ENCODE results near the gene LSMEM2. TPM values are rescaled to one million over a fixed set of nuclear protein-coding genes. Genes with fewer than 3 reads are reported as not detected.
A peak's percentile ranks its signal among the peaks of the same experiment; 100 is the strongest.
"Not testable (repeated sequence)": the region's sequence is repeated elsewhere in the genome, so short reads cannot be mapped to it uniquely, and the experiment has no call there.

Gene LSMEM2
- total RNA-seq, 1 donor from 2014 or later = not detected

- DNase-seq = no peak
Observed at GRCh38 chr3:50266017-50266416, 12.9 kb upstream of the LSMEM2 start.

DNA sequence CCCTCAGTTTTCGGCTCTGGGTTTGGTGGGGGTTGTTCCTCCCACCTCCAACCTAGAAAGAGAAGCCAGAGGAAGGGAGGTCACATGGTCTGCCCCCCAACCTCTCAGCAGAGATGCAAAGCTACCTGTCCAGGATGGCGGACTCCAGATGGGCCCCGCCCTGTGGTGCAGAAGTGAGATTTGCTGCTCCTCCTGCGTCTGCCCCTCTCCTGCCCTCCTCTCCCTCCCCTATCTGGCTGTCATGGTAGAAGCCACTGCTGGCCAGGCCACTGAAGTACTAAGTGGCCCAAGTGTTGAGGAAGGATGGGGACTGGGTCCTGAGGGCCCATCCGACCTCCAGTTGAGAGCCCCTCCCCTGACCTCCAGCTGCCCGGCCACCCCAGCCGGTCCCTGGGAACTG lies 12.1 kb upstream of the LSMEM2 start:
- DNase-seq = no peak

DNA sequence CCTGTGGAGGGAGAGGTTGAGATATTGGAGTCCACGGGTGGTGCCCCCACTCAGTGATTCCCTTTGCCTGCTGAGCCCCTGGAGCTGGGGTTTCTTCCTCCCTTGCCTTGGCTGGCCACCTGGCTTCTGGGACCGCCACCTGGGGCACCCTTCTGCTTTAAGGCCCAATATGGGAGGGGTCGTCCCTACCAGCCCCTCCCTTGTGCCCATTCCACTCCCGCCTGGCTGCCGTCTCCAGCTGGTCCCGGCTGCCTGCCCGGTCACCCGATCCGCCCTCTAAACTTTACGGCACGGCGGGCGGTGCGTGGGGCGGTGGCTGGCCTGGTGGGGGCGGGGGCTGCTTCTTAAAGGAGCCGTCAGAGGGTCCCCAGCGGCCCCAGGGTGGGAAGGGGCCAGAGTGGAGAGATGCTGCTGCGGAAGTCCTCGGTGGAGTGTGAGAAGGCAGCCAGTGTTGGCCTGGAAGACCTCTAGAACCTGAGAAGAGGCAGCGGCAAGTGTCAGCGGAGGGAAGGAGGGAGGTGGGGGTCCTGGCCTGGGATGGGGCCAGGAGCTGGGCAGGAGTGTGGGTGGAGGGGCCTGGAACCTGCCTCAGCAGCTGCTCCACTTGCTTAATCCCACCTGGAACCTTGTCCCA lies 11.5 kb upstream of the LSMEM2 start:
- no peak for DNase-seq

GRCh38 chr3:50268276-50268675 lies 10.6 kb upstream of the LSMEM2 start:
- DNase-seq = no peak

GRCh38 chr3:50268703-50269451 lies 10.0 kb upstream of the LSMEM2 start, which contains the start of gene SEMA3B:
SEMA3B (plus strand) TSS chr3:50269147; CDS start chr3:50269241, 94 bp downstream.
- no peak for DNase-seq

DNA sequence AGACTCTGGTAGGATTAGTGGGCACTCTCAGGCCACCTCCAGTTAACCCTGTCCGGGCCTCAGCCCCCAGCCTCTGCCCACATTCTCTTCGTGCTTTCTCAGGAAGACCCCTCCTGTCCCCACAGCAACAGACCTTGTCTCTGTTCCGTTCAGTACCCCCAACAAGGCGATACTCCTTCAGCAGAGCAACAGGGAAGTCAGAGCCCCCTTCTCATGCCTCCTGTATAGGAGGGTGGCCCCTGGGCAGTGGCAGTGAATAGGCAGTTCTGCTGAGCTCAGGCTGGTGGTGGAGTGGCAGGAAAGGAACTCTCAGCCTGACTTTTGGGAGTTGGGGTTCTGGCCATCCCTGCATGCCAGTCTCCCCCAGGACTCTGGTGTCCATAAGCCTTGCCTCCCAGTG lies 9.4 kb upstream of the LSMEM2 start:
- no peak for DNase-seq

DNA sequence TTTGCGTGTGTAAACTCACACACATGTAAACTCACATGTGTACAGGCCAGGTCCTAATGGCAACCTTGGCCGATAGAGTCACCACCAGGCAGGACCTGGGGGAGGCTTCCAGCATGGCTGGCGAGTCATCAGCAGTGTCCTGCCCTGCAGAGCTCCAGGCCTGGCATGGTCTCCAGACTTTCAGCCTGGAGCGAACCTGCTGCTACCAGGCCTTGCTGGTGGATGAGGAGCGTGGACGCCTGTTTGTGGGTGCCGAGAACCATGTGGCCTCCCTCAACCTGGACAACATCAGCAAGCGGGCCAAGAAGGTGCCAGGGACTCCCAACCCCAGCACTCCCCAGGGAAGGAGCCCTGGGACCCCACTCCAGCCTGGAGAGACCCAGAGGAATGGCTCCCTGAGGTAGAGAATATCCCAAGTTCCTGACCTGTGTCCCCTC lies 8.9 kb upstream of the LSMEM2 start:
- no peak for DNase-seq

DNA sequence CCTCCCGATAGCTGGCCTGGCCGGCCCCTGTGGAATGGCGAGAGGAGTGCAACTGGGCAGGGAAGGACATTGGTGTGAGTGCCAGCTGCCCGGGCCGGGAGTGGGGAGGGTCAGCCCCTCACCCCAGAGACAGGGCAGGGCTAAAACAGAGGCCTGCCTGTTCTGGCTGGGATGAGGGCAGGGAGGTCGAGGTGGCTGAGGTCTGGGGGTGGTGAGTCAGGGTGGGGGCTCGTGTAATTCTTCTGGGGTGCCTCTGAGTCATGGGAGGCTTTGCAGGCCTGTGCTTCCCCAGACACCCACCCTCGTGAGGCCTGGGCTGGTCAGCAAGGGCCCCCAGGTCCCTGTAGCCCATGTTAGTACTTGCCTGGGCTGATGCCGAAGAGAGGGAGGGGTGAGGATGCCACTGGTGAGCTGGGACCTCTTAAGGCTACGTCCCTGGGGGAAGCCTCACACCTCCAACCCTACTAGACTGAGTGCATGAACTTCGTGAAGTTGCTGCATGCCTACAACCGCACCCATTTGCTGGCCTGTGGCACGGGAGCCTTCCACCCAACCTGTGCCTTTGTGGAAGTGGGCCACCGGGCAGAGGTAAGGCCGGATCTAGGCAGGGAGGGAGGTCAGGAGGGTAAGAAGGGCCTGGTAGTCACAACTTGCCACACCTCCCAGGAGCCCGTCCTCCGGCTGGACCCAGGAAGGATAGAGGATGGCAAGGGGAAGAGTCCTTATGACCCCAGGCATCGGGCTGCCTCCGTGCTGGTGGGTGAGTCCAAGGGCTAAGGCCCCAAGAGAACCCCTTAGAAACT lies 8.3 kb upstream of the LSMEM2 start:
- no peak for DNase-seq

- DNase-seq = no peak
Observed at GRCh38 chr3:50271314-50271936, 7.5 kb upstream of the LSMEM2 start.

DNA sequence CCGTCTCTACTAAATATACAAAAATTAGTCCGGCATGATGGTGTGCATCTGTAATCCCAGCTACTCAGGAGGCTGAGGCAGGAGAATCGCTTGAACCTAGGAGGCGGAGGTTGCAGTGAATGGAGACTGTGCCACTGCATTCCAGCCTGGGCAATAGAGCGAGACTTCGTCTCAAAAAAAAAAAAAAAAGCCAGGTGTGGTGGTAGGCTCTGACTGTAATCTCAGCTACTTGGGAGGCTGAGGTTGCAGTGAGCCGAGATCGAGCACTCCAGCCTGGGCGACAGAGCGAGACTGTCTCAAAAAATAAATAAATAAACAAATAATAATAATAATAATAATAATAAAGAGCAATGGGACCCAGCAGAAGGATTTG lies 6.4 kb upstream of the LSMEM2 start:
- DNase-seq = not testable (repeated sequence)

- peak; percentile 88 for DNase-seq
Observed at GRCh38 chr3:50272911-50273688, 5.8 kb upstream of the LSMEM2 start.

DNA sequence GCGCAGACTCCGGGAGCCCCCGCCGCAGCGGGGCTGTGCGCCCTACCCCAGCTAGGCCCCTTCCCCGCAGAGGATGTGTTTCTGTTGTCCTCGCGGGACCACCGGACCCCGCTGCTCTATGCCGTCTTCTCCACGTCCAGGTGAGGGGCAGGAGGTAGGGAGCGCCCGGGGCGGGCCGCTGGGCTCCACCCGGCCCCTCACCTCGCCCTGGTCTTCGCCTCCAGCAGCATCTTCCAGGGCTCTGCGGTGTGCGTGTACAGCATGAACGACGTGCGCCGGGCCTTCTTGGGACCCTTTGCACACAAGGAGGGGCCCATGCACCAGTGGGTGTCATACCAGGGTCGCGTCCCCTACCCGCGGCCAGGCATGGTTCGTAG lies 5.2 kb upstream of the LSMEM2 start:
- DNase-seq = no peak

DNA sequence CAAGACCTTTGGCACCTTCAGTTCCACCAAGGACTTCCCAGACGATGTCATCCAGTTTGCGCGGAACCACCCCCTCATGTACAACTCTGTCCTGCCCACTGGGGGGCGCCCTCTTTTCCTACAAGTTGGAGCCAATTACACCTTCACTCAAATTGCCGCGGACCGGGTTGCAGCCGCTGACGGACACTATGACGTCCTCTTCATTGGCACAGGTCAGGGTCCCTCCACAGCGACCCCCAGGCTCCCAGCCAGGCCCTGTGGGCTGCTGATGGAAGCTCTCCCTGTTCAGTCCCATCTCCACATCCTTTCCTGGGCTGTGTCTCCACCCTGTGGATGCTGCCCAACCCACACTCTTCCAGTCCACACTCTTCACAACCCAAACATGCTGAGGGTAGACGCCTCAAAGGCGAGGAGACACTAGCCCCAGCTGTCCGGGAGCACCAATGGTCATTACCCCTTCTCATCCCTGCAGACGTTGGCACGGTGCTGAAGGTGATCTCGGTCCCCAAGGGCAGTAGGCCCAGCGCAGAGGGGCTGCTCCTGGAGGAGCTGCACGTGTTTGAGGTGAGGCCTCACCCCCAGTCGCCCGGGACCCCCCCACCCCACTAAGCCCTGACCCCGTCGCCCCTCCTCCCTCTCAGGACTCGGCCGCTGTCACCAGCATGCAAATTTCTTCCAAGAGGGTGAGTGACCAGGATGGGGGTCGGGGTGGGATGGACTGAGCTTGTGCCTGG lies 4.3 kb upstream of the LSMEM2 start:
- DNase-seq = peak; percentile 86

GRCh38 chr3:50275141-50275995 lies 3.5 kb upstream of the LSMEM2 start:
- no peak for DNase-seq

- DNase-seq = no peak
Observed at GRCh38 chr3:50275996-50276761, 2.7 kb upstream of the LSMEM2 start.

DNA sequence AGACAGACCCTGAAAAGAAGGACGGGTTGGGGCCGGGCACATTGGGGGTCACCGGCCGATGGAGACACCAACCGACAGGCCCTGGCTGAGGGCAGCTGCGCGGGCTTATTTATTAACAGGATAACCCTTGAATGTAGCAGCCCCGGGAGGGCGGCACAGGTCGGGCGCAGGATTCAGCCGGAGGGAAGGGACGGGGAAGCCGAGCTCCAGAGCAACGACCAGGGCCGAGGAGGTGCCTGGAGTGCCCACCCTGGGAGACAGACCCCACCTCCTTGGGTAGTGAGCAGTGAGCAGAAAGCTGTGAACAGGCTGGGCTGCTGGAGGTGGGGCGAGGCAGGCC lies 2.2 kb upstream of the LSMEM2 start:
- no peak for DNase-seq

DNA sequence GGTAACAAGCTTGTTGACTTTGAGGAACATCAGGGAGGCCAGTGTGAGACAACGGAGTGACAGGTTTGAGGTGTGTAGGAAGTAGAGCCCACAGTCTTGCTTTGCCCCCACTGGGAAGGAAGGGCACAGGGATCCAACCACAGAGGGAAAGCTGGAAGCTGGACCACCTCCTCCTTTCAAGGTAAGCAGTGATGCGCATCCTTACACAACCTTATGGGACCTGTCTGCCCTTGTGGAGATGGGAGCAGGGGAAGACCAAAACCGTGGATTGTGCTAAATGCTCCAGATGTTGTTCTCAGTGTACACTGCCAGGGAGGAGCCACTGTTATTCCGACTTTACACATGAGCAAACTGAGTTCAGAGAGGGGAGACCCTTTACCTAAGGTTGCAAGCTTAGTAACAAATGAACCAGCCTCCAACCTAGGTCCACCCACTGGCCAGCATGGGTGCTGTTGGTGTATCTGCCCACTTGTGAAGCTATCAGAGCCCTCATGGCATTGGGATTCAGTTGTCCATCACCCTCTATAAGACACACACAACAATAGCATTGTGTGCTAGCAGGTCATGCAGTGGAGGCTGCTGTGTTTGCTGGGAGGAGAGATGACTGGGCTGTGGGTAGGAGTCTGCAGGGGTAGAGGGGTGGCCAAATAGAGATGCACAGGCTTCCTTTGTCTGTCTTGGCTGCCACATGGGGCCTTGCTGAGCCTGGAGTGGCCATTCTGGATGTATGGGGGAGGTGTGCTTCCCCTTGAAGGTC lies 586 bp upstream of the LSMEM2 start:
- no peak for DNase-seq

DNA sequence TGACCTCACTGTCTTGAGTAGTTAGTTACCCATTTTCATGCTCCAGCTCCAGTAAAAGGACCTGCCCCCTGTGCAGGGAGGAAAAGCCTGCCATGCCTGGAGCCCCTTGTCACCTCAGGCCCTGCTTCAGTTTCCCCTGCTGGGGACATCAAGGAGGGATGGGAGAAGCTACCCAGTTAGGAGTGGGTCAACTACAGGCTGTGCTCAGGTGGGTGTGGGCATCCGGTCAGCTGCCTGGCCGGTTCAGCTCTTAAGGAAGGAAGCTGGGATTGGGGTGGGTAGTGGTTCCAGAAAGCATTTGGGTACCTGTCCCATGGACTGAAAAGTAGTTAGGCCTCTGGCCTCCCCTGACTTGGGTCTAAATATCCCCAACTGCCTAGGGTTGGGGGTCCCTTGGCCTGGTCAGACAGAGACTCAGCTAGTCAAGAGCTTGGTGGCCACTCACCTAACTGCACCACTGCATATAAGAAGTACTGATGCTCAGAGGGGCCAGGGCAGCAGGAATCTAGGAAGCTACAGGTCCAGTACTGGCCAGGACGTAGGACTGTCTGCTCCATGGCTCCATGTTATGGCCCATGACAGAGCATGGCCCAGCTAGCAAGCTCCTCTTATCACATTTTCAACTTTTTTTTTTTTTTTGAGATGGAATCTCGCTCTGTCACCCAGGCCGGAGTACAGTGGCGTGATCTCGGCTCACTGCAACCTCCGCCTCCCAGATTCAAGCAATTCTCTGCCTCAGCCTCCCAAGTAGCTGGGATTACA lies 549 bp downstream of the LSMEM2 start:
- no peak for DNase-seq
